ENCODE data around the gene LRRC10.

- TF ChIP-seq, protein P1, sequence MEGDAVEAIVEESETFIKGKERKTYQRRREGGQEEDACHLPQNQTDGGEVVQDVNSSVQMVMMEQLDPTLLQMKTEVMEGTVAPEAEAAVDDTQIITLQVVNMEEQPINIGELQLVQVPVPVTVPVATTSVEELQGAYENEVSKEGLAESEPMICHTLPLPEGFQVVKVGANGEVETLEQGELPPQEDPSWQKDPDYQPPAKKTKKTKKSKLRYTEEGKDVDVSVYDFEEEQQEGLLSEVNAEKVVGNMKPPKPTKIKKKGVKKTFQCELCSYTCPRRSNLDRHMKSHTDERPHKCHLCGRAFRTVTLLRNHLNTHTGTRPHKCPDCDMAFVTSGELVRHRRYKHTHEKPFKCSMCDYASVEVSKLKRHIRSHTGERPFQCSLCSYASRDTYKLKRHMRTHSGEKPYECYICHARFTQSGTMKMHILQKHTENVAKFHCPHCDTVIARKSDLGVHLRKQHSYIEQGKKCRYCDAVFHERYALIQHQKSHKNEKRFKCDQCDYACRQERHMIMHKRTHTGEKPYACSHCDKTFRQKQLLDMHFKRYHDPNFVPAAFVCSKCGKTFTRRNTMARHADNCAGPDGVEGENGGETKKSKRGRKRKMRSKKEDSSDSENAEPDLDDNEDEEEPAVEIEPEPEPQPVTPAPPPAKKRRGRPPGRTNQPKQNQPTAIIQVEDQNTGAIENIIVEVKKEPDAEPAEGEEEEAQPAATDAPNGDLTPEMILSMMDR (IDR thresholded peaks at IDR 0.05 in 2 of 3, conservative IDR thresholded peaks at IDR 0.05 in 1 of 3; ENCODE audit: control insufficient read depth in 2 of 3, extremely low read depth in 1 of 3, insufficient read depth in 1 of 3, low read depth in 3 of 3, low read length in 3 of 3) = no peak
- TF ChIP-seq SRF (IDR thresholded peaks at IDR 0.05; ENCODE audit: low read depth in 2 of 2, low read length in 2 of 2) (no peak), REST (IDR thresholded peaks at IDR 0.05; ENCODE audit: low read depth, low read length) (no peak), FOXM1 (IDR thresholded peaks at IDR 0.05; ENCODE audit: low read depth, low read length) (no peak), ZBTB33 (IDR thresholded peaks at IDR 0.05) (no peak)
Measured at GRCh38 chr12:69610729-69611128, at the start of gene LRRC10.

Measured in GM12878 (cell line).